Esophagus squamous epithelium (tissue), 5 donors: Measurements from ENCODE around the gene NUDT10. TPM values are rescaled to one million over a fixed set of nuclear protein-coding genes. Genes with fewer than 3 reads are reported as not detected.
"Not testable (repeated sequence)": the region's sequence is repeated elsewhere in the genome, so short reads cannot be mapped to it uniquely, and the experiment has no call there.

Experiments used
- DNase-seq: peaks from one replicate; lab custom pipeline; 2025; lab: John Stamatoyannopoulos, UW
- H3K27ac ChIP-seq, 4 donors: fragments of 200-600 bp; sonication (generic); one replicate each; pipeline ENCODE4 v1.5.1; 2016 to 2019; ENCODE audit warnings: mild to moderate bottlenecking in 1 of 4
- H3K27me3 ChIP-seq, 4 donors: fragments of 200-600 bp; sonication (generic); 1 replicate in 3 of 4; 2 replicates in 1 of 4; pipeline versions ENCODE4 v1.5.1 to v1.6.0; 2017 to 2021; ENCODE audit warnings: antibody characterized with exemption in 1 of 4
- H3K36me3 ChIP-seq, 3 donors: fragments of 200-600 bp; sonication (generic); one replicate each; pipeline ENCODE4 v1.5.1; 2016 to 2019
- H3K4me1 ChIP-seq, 3 donors: fragments of 200-600 bp; sonication (generic); one replicate each; pipeline ENCODE4 v1.5.1; 2017 to 2019
- H3K4me3 ChIP-seq, 4 donors: fragments of 200-600 bp; sonication (generic); 1 replicate in 3 of 4; 2 replicates in 1 of 4; pipeline ENCODE4 v1.5.1; 2016 to 2019; ENCODE audit warnings: mild to moderate bottlenecking in 2 of 4, moderate library complexity in 1 of 4
- H3K9me3 ChIP-seq, 3 donors: fragments of 200-600 bp; sonication (generic); one replicate each; pipeline ENCODE4 v1.5.1; 2016 to 2019
- POLR2A ChIP-seq, 4 donors: fragments of 450-650 bp; IDR thresholded peaks; one replicate each; pipeline ENCODE4 v1.6.1; 2017; ENCODE audit warnings: antibody characterized with exemption in 4 of 4, mild to moderate bottlenecking in 4 of 4, moderate library complexity in 3 of 4
- WGBS, 2 donors: methylation state at CpG; one replicate each; pipeline ENCODE4 v1.1.5; 2018; 5-methylcytosine and 5-hydroxymethylcytosine counted together
- intact Hi-C: fragments of 100-400 bp; cut with DNase I; formaldehyde crosslinking; loops from one replicate; pipeline ENCODE4 v1.15.0; 2022
- total RNA-seq, 4 donors: library from RNA; depleted of rRNA; stranded (reverse); fragments of >200 nt; gene quantifications; one replicate each; pipeline ENCODE4 v1.1.0, GENCODE V29; 2016
- TF ChIP-seq, protein P1 (sequence below), 6 experiments: fragments of 450-650 bp in 4 of 6; fragments of 200-600 bp in 2 of 6; sonication (generic) in 2 of 6; IDR thresholded peaks; one replicate each; pipeline ENCODE4 v1.5.1; 2016 to 2019; ENCODE audit warnings: antibody characterized with exemption in 6 of 6, mild to moderate bottlenecking in 4 of 6, moderate library complexity in 4 of 6
- donor health status: DM: yes; HTN: yes; CAD: no.

The NUDT10 gene
- total RNA-seq = 1 to 10 TPM in 1 of 4 donors, under 1 TPM in 2, not detected in 1; 0.18 to 1.4 (median 0.95) TPM

GRCh38 chrX:51332188-51332942, at the start of gene NUDT10:
NUDT10 (plus strand) TSS chrX:51332822; CDS start chrX:51332966, 144 bp downstream.
- no peaks in the 10 kb centered on the region for H3K36me3 ChIP-seq
- peaks cover 0 to 6% (median 0%) of the 10 kb centered on the region in 4 donors for H3K27me3 ChIP-seq
- no peak for DNase-seq
- peak within 1 kb of the TSS in 1 of 4 donors; percentile 6 for H3K27ac ChIP-seq
- 0 to 26% methylated on average over 5 to 10 of the region's 68 CpGs for WGBS, 2 donors
- intact Hi-C loops = no loop called here
- no peaks in the 10 kb centered on the region for H3K9me3 ChIP-seq
- H3K4me1 ChIP-seq = peaks cover 0 to 9% (median 0%) of the 10 kb centered on the region in 3 donors
- H3K4me3 ChIP-seq = peak within 1 kb of the TSS; percentile 17 to 62 (median 45)
- TF ChIP-seq, protein P1, sequence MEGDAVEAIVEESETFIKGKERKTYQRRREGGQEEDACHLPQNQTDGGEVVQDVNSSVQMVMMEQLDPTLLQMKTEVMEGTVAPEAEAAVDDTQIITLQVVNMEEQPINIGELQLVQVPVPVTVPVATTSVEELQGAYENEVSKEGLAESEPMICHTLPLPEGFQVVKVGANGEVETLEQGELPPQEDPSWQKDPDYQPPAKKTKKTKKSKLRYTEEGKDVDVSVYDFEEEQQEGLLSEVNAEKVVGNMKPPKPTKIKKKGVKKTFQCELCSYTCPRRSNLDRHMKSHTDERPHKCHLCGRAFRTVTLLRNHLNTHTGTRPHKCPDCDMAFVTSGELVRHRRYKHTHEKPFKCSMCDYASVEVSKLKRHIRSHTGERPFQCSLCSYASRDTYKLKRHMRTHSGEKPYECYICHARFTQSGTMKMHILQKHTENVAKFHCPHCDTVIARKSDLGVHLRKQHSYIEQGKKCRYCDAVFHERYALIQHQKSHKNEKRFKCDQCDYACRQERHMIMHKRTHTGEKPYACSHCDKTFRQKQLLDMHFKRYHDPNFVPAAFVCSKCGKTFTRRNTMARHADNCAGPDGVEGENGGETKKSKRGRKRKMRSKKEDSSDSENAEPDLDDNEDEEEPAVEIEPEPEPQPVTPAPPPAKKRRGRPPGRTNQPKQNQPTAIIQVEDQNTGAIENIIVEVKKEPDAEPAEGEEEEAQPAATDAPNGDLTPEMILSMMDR (IDR thresholded peaks at IDR 0.05) = no peak
- TF ChIP-seq POLR2A (IDR thresholded peaks at IDR 0.05) = peak in 1 of 4 donors; percentile 10

DNA sequence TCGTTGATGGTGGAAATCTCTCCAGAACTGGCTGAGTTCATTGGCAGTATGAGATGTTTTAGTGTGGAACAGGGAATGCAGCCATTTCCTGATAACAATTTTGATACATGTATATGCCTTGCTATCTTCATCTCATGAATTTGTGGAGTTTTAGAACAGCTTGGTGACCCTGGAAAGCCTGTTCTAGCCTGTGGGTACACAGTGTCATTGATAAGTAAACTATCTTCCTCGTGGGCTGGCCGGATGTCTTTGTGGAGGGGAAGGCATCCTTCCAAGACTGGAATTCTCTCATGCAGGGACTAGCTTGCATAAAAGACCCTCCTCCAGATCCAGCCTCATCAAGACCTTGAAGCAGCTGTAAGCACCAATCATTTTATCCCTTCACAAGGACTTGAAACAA, 40.2 kb upstream of the NUDT10 start:
- H3K9me3 ChIP-seq = no peaks in the 10 kb centered on the region
- intact Hi-C loops = no loop called here
- H3K4me3 ChIP-seq = no peak overlapping the region
- no peak overlapping the region for H3K27ac ChIP-seq
- WGBS, 2 donors = 23 to 39% methylated on average over 2 to 3 of the region's 3 CpGs
- TF ChIP-seq POLR2A (IDR thresholded peaks at IDR 0.05) = no peak
- TF ChIP-seq, protein P1 (IDR thresholded peaks at IDR 0.05) = no peak
- no peak for DNase-seq
- no peaks in the 10 kb centered on the region for H3K36me3 ChIP-seq
- no peaks in the 10 kb centered on the region for H3K4me1 ChIP-seq
- no peaks in the 10 kb centered on the region for H3K27me3 ChIP-seq

- intact Hi-C loops = no loop called here
- Histone ChIP-seq H3K27ac (no peak overlapping the region), H3K4me1 (no peaks in the 10 kb centered on the region), H3K36me3 (no peaks in the 10 kb centered on the region), H3K4me3 (no peak overlapping the region), H3K9me3 (no peaks in the 10 kb centered on the region), H3K27me3 (no peaks in the 10 kb centered on the region)
- TF ChIP-seq, protein P1 (IDR thresholded peaks at IDR 0.05) = no peak
- TF ChIP-seq POLR2A (IDR thresholded peaks at IDR 0.05) = no peak
- DNase-seq = no peak
- WGBS, 2 donors = 57 to 72% methylated on average over 1 to 2 of the region's 2 CpGs
These were observed 36.5 kb upstream of the NUDT10 start for GRCh38 chrX:51296138-51296537.

- intact Hi-C loops = no loop called here
- 78 to 88% methylated on average over 1 of the region's 1 CpG for WGBS, 2 donors
These were observed 16.4 kb upstream of the NUDT10 start for GRCh38 chrX:51316271-51316670.

GRCh38 chrX:51332943-51333785, 542 bp downstream of the NUDT10 start:
- intact Hi-C loops, DNase-seq, H3K4me1 ChIP-seq, H3K36me3 ChIP-seq, H3K9me3 ChIP-seq, H3K27me3 ChIP-seq: not testable (repeated sequence)
- Histone ChIP-seq H3K27ac (peak overlapping the region in 1 of 4 donors; percentile 6), H3K4me3 (peak overlapping the region; percentile 17 to 62 (median 45))
- 35% methylated on average over 16 of the region's 56 CpGs; no CpG with 5 or more reads in 1 of the 2 donors for WGBS, 2 donors

More at GRCh38 chrX:51316271-51316670, 16.4 kb upstream of the NUDT10 start:
- no peak overlapping the region for H3K4me3 ChIP-seq
- H3K4me1 ChIP-seq = no peaks in the 10 kb centered on the region
- no peak for DNase-seq
- TF ChIP-seq, protein P1 (IDR thresholded peaks at IDR 0.05) = no peak
- no peak for TF ChIP-seq POLR2A (IDR thresholded peaks at IDR 0.05)
- no peaks in the 10 kb centered on the region for H3K9me3 ChIP-seq
- H3K36me3 ChIP-seq = no peaks in the 10 kb centered on the region
- no peak overlapping the region for H3K27ac ChIP-seq
- H3K27me3 ChIP-seq = no peaks in the 10 kb centered on the region
